CD4-positive, alpha-beta T cell treated with Interleukin-2 at 100 ng/mL for 4 hours (primary cell): ENCODE results near the gene ENOX1.

ENCODE experiments used
- DNase-seq: peaks from one replicate; pipeline ENCODE4 v3.0.0-alpha.2; 2020; ENCODE audit warnings: low spot score

ENOX1 gene

GRCh38 chr13:43608400-43609137 lies 178.2 kb downstream of the ENOX1 start:
- DNase-seq: no peak

- DNase-seq: no peak
These were observed 189.2 kb downstream of the ENOX1 start for GRCh38 chr13:43597599-43597945.

GRCh38 chr13:43596924-43597598 lies 189.7 kb downstream of the ENOX1 start:
- no peak for DNase-seq

- DNase-seq: no peak
These were observed 190.8 kb downstream of the ENOX1 start for GRCh38 chr13:43596006-43596405.

GRCh38 chr13:43587376-43587775 lies 199.4 kb downstream of the ENOX1 start:
- no peak for DNase-seq

- no peak for DNase-seq
These were observed 202.0 kb downstream of the ENOX1 start for GRCh38 chr13:43584751-43585150.

- no peak for DNase-seq
These were observed 203.5 kb downstream of the ENOX1 start for GRCh38 chr13:43583321-43583720.

- DNase-seq: no peak
These were observed 206.5 kb downstream of the ENOX1 start for GRCh38 chr13:43580280-43580679.

GRCh38 chr13:43579321-43579720 lies 207.5 kb downstream of the ENOX1 start:
- no peak for DNase-seq

GRCh38 chr13:43574605-43575004 lies 212.2 kb downstream of the ENOX1 start:
- no peak for DNase-seq

GRCh38 chr13:43573802-43574514 lies 212.8 kb downstream of the ENOX1 start:
- DNase-seq: no peak

GRCh38 chr13:43573361-43573740 lies 213.4 kb downstream of the ENOX1 start:
- no peak for DNase-seq

GRCh38 chr13:43572656-43573360 lies 214.0 kb downstream of the ENOX1 start:
- no peak for DNase-seq

- DNase-seq: no peak
These were observed 217.1 kb downstream of the ENOX1 start for GRCh38 chr13:43569658-43570057.

GRCh38 chr13:43567608-43568007 lies 219.2 kb downstream of the ENOX1 start:
- no peak for DNase-seq

- DNase-seq: no peak
These were observed 221.8 kb downstream of the ENOX1 start for GRCh38 chr13:43564952-43565351.

GRCh38 chr13:43561081-43561480 lies 225.7 kb downstream of the ENOX1 start:
- DNase-seq: no peak

GRCh38 chr13:43558939-43559338 lies 227.8 kb downstream of the ENOX1 start:
- DNase-seq: no peak

- DNase-seq: no peak
These were observed 228.4 kb downstream of the ENOX1 start for GRCh38 chr13:43558326-43558725.

GRCh38 chr13:43555667-43556066 lies 231.1 kb downstream of the ENOX1 start:
- DNase-seq: no peak

GRCh38 chr13:43551897-43552456 lies 234.8 kb downstream of the ENOX1 start:
- no peak for DNase-seq

GRCh38 chr13:43546816-43547215 lies 240.0 kb downstream of the ENOX1 start:
- DNase-seq: no peak
